Measurements from ENCODE around the gene NOTCH2.

The NOTCH2 gene

DNA sequence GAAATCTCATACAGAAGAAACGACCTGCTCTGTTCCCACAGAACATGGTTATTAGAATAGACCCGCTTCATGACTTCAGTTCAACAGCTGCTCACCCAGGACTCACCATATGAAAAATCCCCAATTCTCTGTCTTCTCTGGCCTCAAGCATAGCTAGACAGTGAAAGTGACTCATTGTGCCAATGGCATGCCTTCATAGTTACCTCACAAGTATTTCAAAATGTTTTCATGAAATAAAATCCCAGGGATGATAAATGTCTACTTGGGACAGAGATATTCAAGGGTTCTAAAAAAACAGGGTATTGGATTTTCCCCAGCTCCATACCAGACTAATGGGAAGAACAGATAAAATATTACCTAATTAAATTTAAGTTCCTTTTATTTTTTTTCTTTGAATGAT is 82.3 kb downstream of the NOTCH2 start:
- Histone ChIP-seq H2AFZ (ENCODE audit: low read depth, low read length) (no peak overlapping the region), H3K27me3 (ENCODE audit: low read depth, low read length) (no peaks in the 10 kb centered on the region), H3K79me2 (ENCODE audit: low read length) (no peaks in the 10 kb centered on the region), H3K36me3 (replicated peaks; ENCODE audit: low read depth, low read length) (peaks cover 5% of the 10 kb centered on the region), H3K9ac (ENCODE audit: low read length) (no peak overlapping the region), H3K4me1 (ENCODE audit: low read length) (peaks cover 20% of the 10 kb centered on the region), H3K4me3 (ENCODE audit: low read length) (no peak overlapping the region), H3K9me3 (ENCODE audit: insufficient read depth, low read length) (no peaks in the 10 kb centered on the region), H3K4me2 (ENCODE audit: low read length) (no peak overlapping the region), H4K20me1 (ENCODE audit: insufficient read depth, low read length) (peaks cover 12% of the 10 kb centered on the region; the same call in 1 of the 2 replicates), H3K27ac (ENCODE audit: low read length) (no peak overlapping the region)
- TF ChIP-seq EZH2phosphoT487 (IDR thresholded peaks at IDR 0.05; ENCODE audit: low read depth) (no peak), CTCF (IDR thresholded peaks at IDR 0.05; ENCODE audit: low read depth, low read length) (no peak)

DNA sequence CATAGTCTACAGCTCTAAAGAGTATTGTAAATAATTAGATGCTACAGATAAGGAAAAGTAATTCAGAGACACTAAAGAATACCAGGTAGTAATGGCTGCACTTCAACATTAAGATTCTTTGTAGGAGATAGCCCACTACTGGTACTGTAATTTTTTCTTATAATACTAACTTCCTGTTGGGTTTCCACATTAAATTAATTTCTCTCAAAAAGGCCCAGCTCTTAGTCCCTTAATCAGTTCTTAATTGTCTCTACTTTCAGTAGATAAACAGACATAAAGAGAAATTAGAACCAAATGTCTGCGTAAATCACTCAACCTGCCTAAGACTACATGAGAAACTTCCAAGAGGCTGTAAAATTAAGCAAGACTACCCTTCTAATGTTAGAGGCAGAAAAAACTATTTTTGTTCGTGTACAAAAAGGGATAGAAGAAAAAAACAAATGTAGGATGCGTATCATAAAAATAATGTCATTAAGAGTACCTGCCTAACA is 83.4 kb downstream of the NOTCH2 start:
- TF ChIP-seq EZH2phosphoT487 (IDR thresholded peaks at IDR 0.05; ENCODE audit: low read depth) (no peak), CTCF (IDR thresholded peaks at IDR 0.05; ENCODE audit: low read depth, low read length) (no peak)
- no peak overlapping the region for H3K27ac ChIP-seq (ENCODE audit: low read length)
- H3K9ac ChIP-seq (ENCODE audit: low read length), result no peak overlapping the region
- no peak overlapping the region for H2AFZ ChIP-seq (ENCODE audit: low read depth, low read length)
- H3K36me3 ChIP-seq (replicated peaks; ENCODE audit: low read depth, low read length), result peaks cover 5% of the 10 kb centered on the region
- H3K79me2 ChIP-seq (ENCODE audit: low read length), result no peaks in the 10 kb centered on the region
- H4K20me1 ChIP-seq (ENCODE audit: insufficient read depth, low read length), result peaks cover 12% of the 10 kb centered on the region; the same call in 1 of the 2 replicates
- no peaks in the 10 kb centered on the region for H3K9me3 ChIP-seq (ENCODE audit: insufficient read depth, low read length)
- peaks cover 20% of the 10 kb centered on the region for H3K4me1 ChIP-seq (ENCODE audit: low read length)
- no peak overlapping the region for H3K4me3 ChIP-seq (ENCODE audit: low read length)
- H3K4me2 ChIP-seq (ENCODE audit: low read length), result no peak overlapping the region
- no peaks in the 10 kb centered on the region for H3K27me3 ChIP-seq (ENCODE audit: low read depth, low read length)

GRCh38 chr1:119984771-119985170 is 84.7 kb downstream of the NOTCH2 start:
- no peak overlapping the region for H2AFZ ChIP-seq (ENCODE audit: low read depth, low read length)
- no peak overlapping the region for H3K9ac ChIP-seq (ENCODE audit: low read length)
- TF ChIP-seq EZH2phosphoT487 (IDR thresholded peaks at IDR 0.05; ENCODE audit: low read depth) (no peak), CTCF (IDR thresholded peaks at IDR 0.05; ENCODE audit: low read depth, low read length) (no peak)
- no peak overlapping the region for H3K4me3 ChIP-seq (ENCODE audit: low read length)
- no peaks in the 10 kb centered on the region for H3K27me3 ChIP-seq (ENCODE audit: low read depth, low read length)
- H3K4me2 ChIP-seq (ENCODE audit: low read length), result no peak overlapping the region
- no peaks in the 10 kb centered on the region for H3K9me3 ChIP-seq (ENCODE audit: insufficient read depth, low read length)
- H3K27ac ChIP-seq (ENCODE audit: low read length), result no peak overlapping the region
- peaks cover 5% of the 10 kb centered on the region for H3K36me3 ChIP-seq (replicated peaks; ENCODE audit: low read depth, low read length)
- H3K4me1 ChIP-seq (ENCODE audit: low read length), result peaks cover 20% of the 10 kb centered on the region
- H3K79me2 ChIP-seq (ENCODE audit: low read length), result no peaks in the 10 kb centered on the region
- peaks cover 12% of the 10 kb centered on the region; the same call in 1 of the 2 replicates for H4K20me1 ChIP-seq (ENCODE audit: insufficient read depth, low read length)

DNA sequence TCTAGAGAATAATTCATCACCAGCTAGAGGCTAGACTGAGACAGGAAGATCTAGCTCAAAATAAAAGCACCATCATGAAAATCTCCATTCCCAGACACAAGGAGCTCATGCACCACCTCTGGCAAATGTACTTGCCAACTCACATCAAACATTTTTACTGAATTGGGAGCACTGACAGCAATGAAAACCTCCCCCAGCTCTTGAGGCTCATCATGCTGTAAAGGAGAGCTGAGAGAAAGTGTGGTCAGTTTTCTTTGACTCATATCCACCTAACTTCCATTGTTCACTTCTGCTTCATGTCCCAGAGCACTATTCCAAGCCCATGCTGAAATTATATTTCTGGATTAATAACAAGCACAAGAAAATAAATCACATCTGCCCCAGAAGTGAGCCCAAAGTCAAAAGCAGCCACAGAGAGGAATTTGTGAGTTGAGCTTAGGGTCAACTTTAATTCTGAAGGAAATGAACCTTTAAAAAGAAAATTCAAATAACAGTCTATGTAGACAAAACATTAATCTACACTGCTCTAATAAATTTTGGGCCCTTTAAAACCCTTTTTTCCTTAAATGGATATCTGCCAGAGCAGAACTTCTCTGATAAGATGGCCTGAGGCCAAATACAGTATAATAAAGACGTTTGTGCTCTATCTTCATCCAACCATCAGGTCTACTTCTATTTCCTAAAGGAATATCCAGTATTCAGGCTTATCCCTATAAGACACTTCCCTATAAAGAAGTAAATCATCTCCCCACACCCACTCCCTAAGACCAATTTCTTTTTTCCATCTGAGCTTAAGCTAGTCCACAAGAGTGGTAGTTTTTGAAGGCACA is 87.3 kb downstream of the NOTCH2 start:
- Histone ChIP-seq H4K20me1 (ENCODE audit: insufficient read depth, low read length) (peaks cover 2% of the 10 kb centered on the region; the same call in 1 of the 2 replicates), H3K9ac (ENCODE audit: low read length) (no peak overlapping the region), H2AFZ (ENCODE audit: low read depth, low read length) (no peak overlapping the region), H3K4me2 (ENCODE audit: low read length) (no peak overlapping the region), H3K79me2 (ENCODE audit: low read length) (no peaks in the 10 kb centered on the region), H3K4me3 (ENCODE audit: low read length) (no peak overlapping the region), H3K27me3 (ENCODE audit: low read depth, low read length) (no peaks in the 10 kb centered on the region), H3K36me3 (replicated peaks; ENCODE audit: low read depth, low read length) (peaks cover 5% of the 10 kb centered on the region), H3K9me3 (ENCODE audit: insufficient read depth, low read length) (no peaks in the 10 kb centered on the region), H3K4me1 (ENCODE audit: low read length) (peaks cover under 1% of the 10 kb centered on the region; the same call in 1 of the 2 replicates), H3K27ac (ENCODE audit: low read length) (no peak overlapping the region)
- no peak for TF ChIP-seq EZH2phosphoT487 (IDR thresholded peaks at IDR 0.05; ENCODE audit: low read depth)
- no peak for TF ChIP-seq CTCF (IDR thresholded peaks at IDR 0.05; ENCODE audit: low read depth, low read length)
